Fibroblast of lung (primary cell): ENCODE data around the gene PIGP. TPM values are rescaled to one million over a fixed set of nuclear protein-coding genes. Genes with fewer than 3 reads are reported as not detected.

ENCODE experiments used
- DNase-seq, 2 donors: peaks; one replicate each; pipeline versions ENCODE4 v3.0.0 to v3.0.0-alpha.2; 2010; ENCODE audit warnings: low read depth in 2 of 2
- H2AFZ ChIP-seq: 2 replicates; pipeline ENCODE4 v1.5.1; 2012; ENCODE audit warnings: low read length, control low read depth, inconsistent platforms
- H3K27ac ChIP-seq: 2 replicates; pipeline ENCODE4 v1.5.1; 2011; ENCODE audit warnings: low read length, control low read depth; ENCODE audit not compliant: insufficient read depth
- H3K27me3 ChIP-seq: 2 replicates; pipeline ENCODE4 v1.5.1; 2011; ENCODE audit warnings: mild to moderate bottlenecking, low read length; ENCODE audit not compliant: control insufficient read depth, insufficient read depth
- H3K36me3 ChIP-seq: 2 replicates; pipeline ENCODE4 v1.5.1; 2011; ENCODE audit warnings: low read length; ENCODE audit not compliant: control insufficient read depth, insufficient read depth
- H3K4me1 ChIP-seq: 2 replicates; pipeline ENCODE4 v1.5.1; 2011; ENCODE audit warnings: low read length; ENCODE audit not compliant: control insufficient read depth, insufficient read depth; ENCODE audit errors: extremely low read depth
- H3K4me2 ChIP-seq: 2 replicates; pipeline ENCODE4 v1.5.1; 2011; ENCODE audit warnings: low read length, control low read depth; ENCODE audit not compliant: insufficient read depth; ENCODE audit errors: extremely low read depth
- H3K4me3 ChIP-seq, 4 experiments: fragments of 200-600 bp in 1 of 4; sonication (generic) in 1 of 4; replicated peaks in 1 of 4; 2 replicates each; pipeline ENCODE4 v1.5.1; 2011 to 2016; ENCODE audit warnings: low read length in 4 of 4, low read depth in 3 of 4, mild to moderate bottlenecking in 3 of 4, control low read depth in 2 of 4, inconsistent platforms in 1 of 4, mixed read lengths in 1 of 4; ENCODE audit not compliant: insufficient read depth in 1 of 4; ENCODE audit errors: control extremely low read depth in 1 of 4
- H3K79me2 ChIP-seq: 2 replicates; pipeline ENCODE4 v1.5.1; 2012; ENCODE audit warnings: mild to moderate bottlenecking, low read length, inconsistent platforms; ENCODE audit not compliant: control insufficient read depth, insufficient read depth
- H3K9ac ChIP-seq: 2 replicates; pipeline ENCODE4 v1.5.1; 2011; ENCODE audit warnings: mild to moderate bottlenecking, low read length, control low read depth; ENCODE audit not compliant: insufficient read depth
- H3K9me3 ChIP-seq: 2 replicates; pipeline ENCODE4 v1.5.1; 2012; ENCODE audit warnings: low read depth, low read length; ENCODE audit not compliant: control insufficient read depth, insufficient read depth
- H4K20me1 ChIP-seq: 2 replicates; pipeline ENCODE4 v1.5.1; 2011; ENCODE audit warnings: low read length; ENCODE audit not compliant: control insufficient read depth, insufficient read depth; ENCODE audit errors: extremely low read depth
- EZH2 ChIP-seq: IDR thresholded peaks from 2 replicates; pipeline ENCODE4 v1.5.1; 2012; ENCODE audit warnings: low read length, control low read depth, mild to moderate bottlenecking; ENCODE audit errors: missing control alignments
- polyA plus RNA-seq, 2 donors: library from polyadenylated mRNA; depleted of rRNA in 1 of 2; stranded (reverse) in 1 of 2; unstranded in 1 of 2; fragments of >200 nt; gene quantifications; 2 replicates each; pipeline ENCODE4 v1.2.1, GENCODE V29; 2011 to 2012; ENCODE audit warnings: missing spikeins in 1 of 2
- total RNA-seq: library from RNA; depleted of rRNA; stranded (reverse); fragments of >200 nt; gene quantifications from 2 replicates; pipeline ENCODE4 v1.2.1, GENCODE V29; 2014
- TF ChIP-seq, protein P1 (sequence below), 2 donors: IDR thresholded peaks in 1 of 2; conservative IDR thresholded peaks in 1 of 2; 1 replicate in 1 of 2; 2 replicates in 1 of 2; pipeline ENCODE4 v1.5.1; 2011 to 2012; ENCODE audit warnings: low read length in 2 of 2, control low read depth in 1 of 2, inconsistent platforms in 1 of 2, low read depth in 1 of 2, mild to moderate bottlenecking in 1 of 2

The PIGP gene
- total and polyA plus RNA-seq, 2 donors (not counting 1 experiment from before 2014, with no cell fraction given) = 8.6 to 25.9 TPM

DNA sequence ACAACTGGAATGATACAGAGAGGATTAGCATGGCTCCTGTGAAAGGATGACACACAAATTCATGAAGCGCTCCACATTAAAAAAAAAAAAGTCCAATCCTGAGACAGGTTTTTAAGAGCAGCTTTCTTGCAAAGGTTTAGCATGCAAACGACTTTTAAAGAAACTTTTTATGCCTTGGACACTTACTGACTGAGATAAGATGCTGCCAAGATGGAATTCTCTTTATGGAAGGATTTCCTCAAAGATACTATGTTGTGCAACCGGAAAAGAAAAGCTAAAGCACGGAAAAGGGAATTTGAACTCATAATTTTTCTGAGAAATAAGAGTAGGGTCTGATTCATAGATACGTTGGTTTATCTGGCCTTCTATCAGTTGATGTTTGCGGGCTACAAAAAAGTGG lies 27.3 kb downstream of the PIGP start:
- no peaks in the 10 kb centered on the region for H3K36me3 ChIP-seq
- H3K27ac ChIP-seq = no peak overlapping the region
- no peaks in the 10 kb centered on the region for H3K27me3 ChIP-seq
- no peaks in the 10 kb centered on the region for H3K9me3 ChIP-seq
- TF ChIP-seq, protein P1, sequence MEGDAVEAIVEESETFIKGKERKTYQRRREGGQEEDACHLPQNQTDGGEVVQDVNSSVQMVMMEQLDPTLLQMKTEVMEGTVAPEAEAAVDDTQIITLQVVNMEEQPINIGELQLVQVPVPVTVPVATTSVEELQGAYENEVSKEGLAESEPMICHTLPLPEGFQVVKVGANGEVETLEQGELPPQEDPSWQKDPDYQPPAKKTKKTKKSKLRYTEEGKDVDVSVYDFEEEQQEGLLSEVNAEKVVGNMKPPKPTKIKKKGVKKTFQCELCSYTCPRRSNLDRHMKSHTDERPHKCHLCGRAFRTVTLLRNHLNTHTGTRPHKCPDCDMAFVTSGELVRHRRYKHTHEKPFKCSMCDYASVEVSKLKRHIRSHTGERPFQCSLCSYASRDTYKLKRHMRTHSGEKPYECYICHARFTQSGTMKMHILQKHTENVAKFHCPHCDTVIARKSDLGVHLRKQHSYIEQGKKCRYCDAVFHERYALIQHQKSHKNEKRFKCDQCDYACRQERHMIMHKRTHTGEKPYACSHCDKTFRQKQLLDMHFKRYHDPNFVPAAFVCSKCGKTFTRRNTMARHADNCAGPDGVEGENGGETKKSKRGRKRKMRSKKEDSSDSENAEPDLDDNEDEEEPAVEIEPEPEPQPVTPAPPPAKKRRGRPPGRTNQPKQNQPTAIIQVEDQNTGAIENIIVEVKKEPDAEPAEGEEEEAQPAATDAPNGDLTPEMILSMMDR (conservative IDR thresholded peaks at IDR 0.05 in 1 of 2, IDR thresholded peaks at IDR 0.05 in 1 of 2; ENCODE audit: low read depth in 1 of 2, low read length in 2 of 2) = no peak
- no peak for TF ChIP-seq EZH2
- no peak for DNase-seq
- H2AFZ ChIP-seq = no peak overlapping the region
- no peaks in the 10 kb centered on the region for H3K79me2 ChIP-seq
- H3K4me2 ChIP-seq = no peak overlapping the region
- H3K9ac ChIP-seq = no peak overlapping the region
- H3K4me3 ChIP-seq = no peak overlapping the region
- no peaks in the 10 kb centered on the region for H3K4me1 ChIP-seq
- H4K20me1 ChIP-seq = no peaks in the 10 kb centered on the region

DNA sequence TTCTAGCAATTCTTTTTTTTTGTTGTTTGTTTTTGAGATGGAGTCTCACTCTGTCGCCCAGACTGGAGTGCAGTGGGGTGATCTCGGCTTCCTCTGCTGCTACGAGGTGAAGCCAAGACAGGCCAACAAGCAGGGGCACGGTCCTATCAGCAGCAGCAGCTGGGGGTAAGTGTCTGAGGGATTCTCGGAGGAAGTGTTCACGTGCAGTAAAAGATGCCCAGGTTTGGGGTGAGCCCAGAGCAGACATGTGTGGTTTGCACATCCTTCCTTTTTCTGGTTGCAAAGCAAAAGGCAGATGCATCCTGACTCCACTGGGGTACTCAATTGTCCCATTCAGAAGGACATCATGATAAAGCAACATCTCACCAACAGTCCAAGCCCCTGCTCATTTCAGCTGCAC lies 27.7 kb downstream of the PIGP start:
- H3K4me1 ChIP-seq = no peaks in the 10 kb centered on the region

DNA sequence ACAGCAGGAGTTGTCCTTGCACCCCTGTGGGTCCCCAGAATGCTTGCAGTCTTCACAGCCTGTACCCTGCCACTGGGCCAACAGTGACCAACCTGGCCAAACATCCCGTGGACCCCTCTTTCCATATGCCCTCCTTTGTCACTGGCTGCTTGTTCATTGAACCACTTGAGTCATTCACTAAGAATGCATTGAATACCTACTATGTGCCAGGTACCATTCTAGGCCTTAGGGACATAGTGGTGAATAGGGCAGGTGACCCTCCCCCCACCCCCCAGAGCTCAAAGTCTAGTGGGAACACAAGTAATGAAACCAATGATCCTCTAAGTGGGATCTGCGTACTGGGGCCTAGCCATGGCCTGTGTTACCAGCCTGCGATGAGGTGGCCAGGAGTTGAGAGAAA lies 28.2 kb downstream of the PIGP start:
- Histone ChIP-seq H3K27ac (no peak overlapping the region), H2AFZ (no peak overlapping the region), H3K9me3 (no peaks in the 10 kb centered on the region), H3K79me2 (no peaks in the 10 kb centered on the region), H3K27me3 (no peaks in the 10 kb centered on the region), H3K4me2 (no peak overlapping the region), H3K4me1 (no peaks in the 10 kb centered on the region), H3K4me3 (no peak overlapping the region), H4K20me1 (no peaks in the 10 kb centered on the region), H3K36me3 (no peaks in the 10 kb centered on the region), H3K9ac (no peak overlapping the region)
- no peak for DNase-seq
- no peak for TF ChIP-seq EZH2
- TF ChIP-seq, protein P1 (conservative IDR thresholded peaks at IDR 0.05 in 1 of 2, IDR thresholded peaks at IDR 0.05 in 1 of 2; ENCODE audit: low read depth in 1 of 2, low read length in 2 of 2) = no peak

More for the DNA sequence above, 27.7 kb downstream of the PIGP start:
- H3K27me3 ChIP-seq = no peaks in the 10 kb centered on the region
- no peaks in the 10 kb centered on the region for H3K9me3 ChIP-seq
- H3K36me3 ChIP-seq = no peaks in the 10 kb centered on the region
- DNase-seq = no peak
- H2AFZ ChIP-seq = no peak overlapping the region
- no peaks in the 10 kb centered on the region for H3K79me2 ChIP-seq
- no peak overlapping the region for H3K4me2 ChIP-seq
- no peak overlapping the region for H3K4me3 ChIP-seq
- no peak for TF ChIP-seq EZH2
- TF ChIP-seq, protein P1 (conservative IDR thresholded peaks at IDR 0.05 in 1 of 2, IDR thresholded peaks at IDR 0.05 in 1 of 2; ENCODE audit: low read depth in 1 of 2, low read length in 2 of 2) = no peak
- H4K20me1 ChIP-seq = no peaks in the 10 kb centered on the region
- no peak overlapping the region for H3K27ac ChIP-seq
- no peak overlapping the region for H3K9ac ChIP-seq
